Measurements from ENCODE around the gene NSF.
"Not testable (repeated sequence)": the region's sequence is repeated elsewhere in the genome, so short reads cannot be mapped to it uniquely, and the experiment has no call there.

The NSF gene

GRCh38 chr17:46590157-46591146 lies at the start of gene NSF:
NSF (plus strand) TSS chr17:46590669; CDS start chr17:46590776, 107 bp downstream.
- POLR2A ChIA-PET (ENCODE audit: low non-redundant PET); DNase-seq (ENCODE audit: low spot score); CTCF ChIA-PET; H3K27ac ChIP-seq: not testable (repeated sequence)

DNA sequence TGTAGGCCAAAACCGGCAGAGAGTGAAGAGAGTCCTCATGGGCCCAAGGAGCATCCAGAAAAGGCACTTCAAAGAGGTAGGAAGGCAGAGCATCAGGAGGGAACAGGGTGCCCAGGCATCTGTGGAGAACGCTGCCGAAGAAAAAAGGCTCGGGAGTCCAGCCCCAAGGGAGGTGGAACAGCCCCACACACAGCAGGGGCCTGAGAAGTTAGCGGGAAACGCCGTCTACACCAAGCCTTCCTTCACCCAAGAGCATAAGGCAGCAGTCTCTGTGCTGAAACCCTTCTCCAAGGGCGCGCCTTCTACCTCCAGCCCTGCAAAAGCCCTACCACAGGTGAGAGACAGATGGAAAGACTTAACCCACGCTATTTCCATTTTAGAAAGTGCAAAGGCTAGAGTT lies 41.9 kb upstream of the NSF start:
- POLR2A ChIA-PET (ENCODE audit: low non-redundant PET); DNase-seq (ENCODE audit: low spot score); CTCF ChIA-PET; H3K27ac ChIP-seq: not testable (repeated sequence)

DNA sequence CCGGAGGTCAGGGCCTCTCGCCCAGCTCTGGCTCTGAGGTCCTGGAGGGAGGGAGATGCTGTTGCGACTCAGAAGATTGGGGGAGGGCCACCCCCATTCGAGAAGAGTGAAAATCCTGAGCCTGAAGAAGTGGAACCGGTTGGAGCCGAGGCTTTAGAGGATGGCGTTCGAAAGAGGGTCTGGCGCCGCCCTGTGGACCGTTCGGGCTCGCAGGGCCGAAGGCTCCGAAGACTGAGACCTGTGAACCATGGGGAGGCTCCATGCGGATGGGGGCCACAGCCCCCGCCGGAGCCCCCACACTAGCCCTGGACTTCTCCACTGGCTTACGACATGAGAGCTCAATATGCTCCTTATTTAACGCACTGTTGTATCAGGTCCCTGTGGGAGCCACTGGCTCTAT lies 31.3 kb upstream of the NSF start:
- DNase-seq (ENCODE audit: low spot score); H3K27ac ChIP-seq; POLR2A ChIA-PET (ENCODE audit: low non-redundant PET); CTCF ChIA-PET: not testable (repeated sequence)

DNA sequence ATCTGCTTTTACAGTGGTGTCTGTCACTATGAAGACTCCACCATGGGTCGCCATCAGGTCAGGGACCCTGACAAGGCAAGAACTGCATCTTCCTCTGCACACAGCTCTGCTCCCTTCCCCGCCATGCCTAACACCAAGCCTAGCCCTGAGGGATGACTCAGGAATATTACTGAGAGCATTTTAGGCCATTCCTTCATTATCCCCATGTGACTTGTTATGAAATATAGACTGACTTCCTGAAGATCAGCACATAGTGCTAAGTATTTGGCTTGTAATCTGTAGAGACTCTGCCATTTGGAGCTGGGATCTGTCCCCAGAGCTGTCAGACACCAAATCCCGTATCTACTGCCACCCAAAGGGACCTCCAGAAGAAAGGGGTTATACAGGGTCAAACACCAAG lies 30.4 kb upstream of the NSF start:
- POLR2A ChIA-PET (ENCODE audit: low non-redundant PET); H3K27ac ChIP-seq; CTCF ChIA-PET; DNase-seq (ENCODE audit: low spot score): not testable (repeated sequence)

- H3K27ac ChIP-seq; CTCF ChIA-PET; DNase-seq (ENCODE audit: low spot score); POLR2A ChIA-PET (ENCODE audit: low non-redundant PET): not testable (repeated sequence)
Measured at GRCh38 chr17:46566284-46566683, 24.2 kb upstream of the NSF start.

- POLR2A ChIA-PET (ENCODE audit: low non-redundant PET); CTCF ChIA-PET; DNase-seq (ENCODE audit: low spot score): not testable (repeated sequence)
Measured at GRCh38 chr17:46566980-46567379, 23.5 kb upstream of the NSF start.

GRCh38 chr17:46571796-46572195 lies 18.7 kb upstream of the NSF start:
- DNase-seq (ENCODE audit: low spot score); H3K27ac ChIP-seq; POLR2A ChIA-PET (ENCODE audit: low non-redundant PET); CTCF ChIA-PET: not testable (repeated sequence)

More at GRCh38 chr17:46566980-46567379, 23.5 kb upstream of the NSF start:
- not testable (repeated sequence) for H3K27ac ChIP-seq

DNA sequence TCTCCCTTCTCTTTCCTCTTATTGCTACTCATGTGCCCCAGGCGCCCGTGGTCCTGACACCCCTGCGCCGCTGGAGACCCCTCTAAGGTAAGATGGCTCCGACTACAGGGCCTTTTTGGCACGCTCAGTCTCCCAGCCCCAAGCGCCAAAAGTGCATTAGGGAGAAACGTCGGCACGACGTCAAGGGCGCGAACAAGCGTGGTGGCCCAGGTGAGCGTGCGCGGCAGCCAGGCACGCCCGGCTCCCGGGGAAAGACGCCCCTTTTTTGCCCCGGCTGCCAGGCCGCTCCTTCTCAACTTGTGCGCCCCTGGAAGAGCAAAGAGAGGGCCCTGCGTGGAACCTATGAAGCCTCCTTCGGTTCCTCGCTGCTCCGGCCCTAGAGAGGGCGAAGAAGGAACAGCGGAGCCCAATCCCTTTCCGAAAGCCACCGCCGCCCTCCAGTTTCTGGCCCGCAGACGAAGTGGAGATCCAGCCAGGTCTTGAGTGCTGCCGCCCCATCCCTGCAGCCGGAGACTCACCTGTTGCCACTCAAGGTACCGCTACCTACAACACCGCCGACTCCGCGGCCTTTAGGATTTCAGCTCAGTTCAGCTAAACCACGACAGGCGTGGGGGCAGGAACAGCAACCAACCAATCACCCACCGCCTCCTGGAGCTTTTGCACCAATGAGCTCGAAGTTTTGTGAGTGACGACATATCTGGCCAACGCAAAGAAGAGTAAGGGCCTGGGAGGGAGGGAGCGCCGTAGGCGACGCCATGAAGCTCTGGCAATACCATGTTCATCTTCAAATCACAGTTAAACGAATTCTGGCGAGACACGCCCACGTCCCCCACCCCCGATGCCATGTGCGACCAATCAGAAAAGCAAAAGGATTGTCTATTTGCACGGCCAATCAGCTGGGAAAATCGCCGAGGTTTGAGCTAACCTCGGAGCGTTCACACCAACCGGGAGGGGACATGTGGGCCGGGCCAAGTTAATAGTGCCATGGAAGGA lies 11.1 kb upstream of the NSF start, which contains the start of gene ARL17A:
TSS of gene ARL17A (minus strand) at position 609 of the 993 bp plus-strand sequence. CDS start 3,369 bp downstream, outside the sequence.
- H3K27ac ChIP-seq; DNase-seq (ENCODE audit: low spot score); POLR2A ChIA-PET (ENCODE audit: low non-redundant PET); CTCF ChIA-PET: not testable (repeated sequence)

DNA sequence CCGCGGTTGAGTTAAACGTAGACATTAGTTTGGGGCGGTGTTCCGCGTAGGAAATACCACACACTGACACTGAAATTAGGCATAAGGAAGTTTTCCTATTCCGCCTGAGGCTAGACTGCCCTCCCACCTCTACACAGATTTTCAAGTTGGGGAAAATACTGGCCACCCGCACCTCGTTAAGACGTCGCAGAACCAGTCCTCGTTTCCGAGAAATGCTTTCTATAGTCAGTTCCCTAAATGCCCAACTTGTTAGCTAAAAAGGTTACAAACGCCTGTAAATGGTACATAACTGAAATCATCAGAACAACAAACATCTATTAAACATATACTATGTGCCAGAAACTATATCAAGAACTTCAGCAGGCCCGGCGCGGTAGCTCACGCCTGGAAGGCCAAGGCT lies 10.4 kb upstream of the NSF start:
- DNase-seq (ENCODE audit: low spot score); CTCF ChIA-PET; POLR2A ChIA-PET (ENCODE audit: low non-redundant PET); H3K27ac ChIP-seq: not testable (repeated sequence)

DNA sequence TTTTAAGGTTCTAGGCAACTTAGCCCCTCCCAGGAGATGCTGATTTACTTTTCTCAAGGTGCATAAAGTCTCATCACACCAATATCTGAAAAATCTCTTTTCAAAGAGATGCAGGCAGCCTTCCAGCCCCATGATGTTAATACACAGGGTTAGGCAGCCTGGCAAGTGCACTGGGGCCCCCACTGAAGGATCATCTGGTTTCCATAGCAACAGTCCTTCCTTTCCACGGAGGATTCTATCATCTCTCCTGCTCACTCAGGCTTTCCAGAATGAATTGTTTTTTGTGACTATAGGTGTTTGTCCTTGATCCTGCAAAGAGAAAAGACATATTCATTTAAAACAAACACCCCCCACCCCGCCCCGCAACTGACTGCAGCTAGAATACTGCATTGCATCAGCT lies 5.0 kb upstream of the NSF start:
- POLR2A ChIA-PET (ENCODE audit: low non-redundant PET); H3K27ac ChIP-seq; CTCF ChIA-PET; DNase-seq (ENCODE audit: low spot score): not testable (repeated sequence)

DNA sequence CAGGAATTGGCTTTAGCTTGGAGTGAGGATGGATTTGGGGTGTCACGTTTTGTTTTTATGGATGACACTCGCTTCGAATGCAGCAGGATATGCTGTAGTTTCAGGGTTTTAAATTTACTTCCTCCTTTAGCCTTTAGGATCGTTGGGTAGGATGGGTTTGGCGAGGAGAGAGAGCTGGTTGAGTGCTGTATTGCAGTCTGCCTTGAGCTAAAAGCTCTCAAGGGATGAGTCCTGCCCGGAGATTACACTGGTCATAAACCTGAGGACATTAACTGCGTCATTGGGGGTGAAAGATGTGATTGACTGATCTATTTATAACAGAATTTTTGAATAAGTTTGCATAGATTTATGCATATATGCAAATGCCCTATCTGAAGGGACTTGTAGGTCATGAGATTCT lies 863 bp downstream of the NSF start:
- DNase-seq (ENCODE audit: low spot score); POLR2A ChIA-PET (ENCODE audit: low non-redundant PET): not testable (repeated sequence)

GRCh38 chr17:46598344-46598931 lies 8.0 kb downstream of the NSF start:
- CTCF ChIA-PET; H3K27ac ChIP-seq; POLR2A ChIA-PET (ENCODE audit: low non-redundant PET); DNase-seq (ENCODE audit: low spot score): not testable (repeated sequence)

More for the DNA sequence above, 863 bp downstream of the NSF start:
- H3K27ac ChIP-seq, CTCF ChIA-PET: not testable (repeated sequence)

DNA sequence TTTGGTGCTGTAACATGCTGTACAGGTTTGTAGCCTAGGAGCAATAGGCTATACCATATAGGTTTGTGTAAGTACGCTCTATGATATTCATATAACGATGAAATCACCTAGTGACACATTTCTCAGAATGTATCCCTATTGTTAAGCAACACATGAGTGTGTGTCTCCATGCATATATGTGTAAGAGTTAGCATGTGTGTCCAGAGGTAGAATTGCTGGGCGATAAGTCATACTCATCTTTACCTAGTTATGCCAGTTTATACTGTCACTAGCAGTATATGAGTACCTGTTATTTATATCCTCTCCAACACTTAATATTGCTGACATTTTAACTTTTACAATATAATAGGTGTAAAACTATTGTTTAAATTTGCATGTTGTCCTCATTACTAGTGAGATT lies 10.3 kb downstream of the NSF start:
- DNase-seq (ENCODE audit: low spot score); POLR2A ChIA-PET (ENCODE audit: low non-redundant PET); H3K27ac ChIP-seq; CTCF ChIA-PET: not testable (repeated sequence)

DNA sequence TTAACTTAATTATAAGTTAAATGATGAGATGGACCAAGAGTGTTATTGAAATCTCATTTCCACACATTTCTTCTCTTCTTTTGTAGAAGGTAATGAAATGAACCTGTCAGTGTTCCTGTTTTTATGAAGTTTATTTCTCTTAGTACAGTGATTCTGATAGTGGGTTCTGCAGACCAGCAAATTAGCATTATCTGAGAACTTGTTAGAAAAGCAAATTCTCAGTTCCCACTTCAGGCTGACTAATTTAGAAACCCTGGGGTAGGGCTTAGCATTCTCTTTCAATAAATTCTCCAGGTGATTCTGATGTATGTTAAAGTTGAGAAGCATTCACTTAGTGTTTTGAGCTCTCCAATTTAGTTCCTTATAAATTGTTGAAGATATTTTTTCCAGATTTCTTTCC lies 12.7 kb downstream of the NSF start:
- CTCF ChIA-PET; H3K27ac ChIP-seq; DNase-seq (ENCODE audit: low spot score); POLR2A ChIA-PET (ENCODE audit: low non-redundant PET): not testable (repeated sequence)

DNA sequence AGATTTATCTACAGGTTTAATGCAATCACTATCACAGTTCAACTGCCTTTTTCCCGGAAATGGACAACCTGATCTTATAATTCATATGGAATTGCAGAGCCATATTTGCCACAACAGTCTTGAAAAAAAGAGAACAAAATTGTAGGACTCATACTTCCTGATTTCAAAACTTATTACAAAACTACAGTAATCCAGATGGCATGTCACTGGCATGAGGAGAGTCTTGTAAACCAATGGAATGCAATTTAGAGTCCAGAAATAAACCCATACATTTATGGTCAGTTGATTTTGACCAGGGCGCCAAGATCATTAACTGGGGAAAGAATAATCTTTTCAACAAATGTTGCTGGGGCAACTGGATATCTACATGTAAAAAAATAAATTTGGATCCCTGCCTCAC lies 20.8 kb downstream of the NSF start:
- DNase-seq (ENCODE audit: low spot score); POLR2A ChIA-PET (ENCODE audit: low non-redundant PET); H3K27ac ChIP-seq; CTCF ChIA-PET: not testable (repeated sequence)

DNA sequence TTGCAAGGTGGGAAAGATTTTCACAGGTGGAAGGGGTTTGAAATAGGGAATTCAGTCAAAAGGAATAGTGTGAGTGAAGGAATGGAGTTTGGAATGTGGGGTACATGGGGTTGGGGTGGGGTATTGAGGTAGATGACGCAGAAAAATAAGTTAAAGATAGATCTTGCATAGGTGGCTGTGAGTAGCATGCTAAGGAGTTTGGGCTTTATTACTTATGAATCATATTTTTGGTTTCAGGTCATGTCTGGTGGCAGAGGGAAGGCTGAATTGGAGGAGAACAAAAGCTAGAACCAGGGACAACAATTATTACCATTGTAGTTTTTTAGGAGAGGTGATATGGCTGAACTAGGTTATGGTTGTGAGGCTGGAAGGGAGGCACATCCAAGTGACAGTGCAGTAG lies 23.4 kb downstream of the NSF start:
- POLR2A ChIA-PET (ENCODE audit: low non-redundant PET); DNase-seq (ENCODE audit: low spot score); H3K27ac ChIP-seq; CTCF ChIA-PET: not testable (repeated sequence)

- H3K27ac ChIP-seq; CTCF ChIA-PET; DNase-seq (ENCODE audit: low spot score); POLR2A ChIA-PET (ENCODE audit: low non-redundant PET): not testable (repeated sequence)
Measured at GRCh38 chr17:46617121-46617520, 26.7 kb downstream of the NSF start.
